H1 (cell line): ENCODE results near the gene WDR1. TPM values are rescaled to one million over a fixed set of nuclear protein-coding genes. Genes with fewer than 3 reads are reported as not detected.

Experiments used
- BCL11A ChIP-seq, 2 experiments: IDR thresholded peaks; one replicate each; pipeline ENCODE4 v1.6.1; 2011; ENCODE audit warnings: low read depth in 2 of 2, low read length in 2 of 2, mild to moderate bottlenecking in 2 of 2
- EZH2 ChIP-seq: fragments of 200-600 bp; sonication (generic); IDR thresholded peaks from 2 replicates; pipeline ENCODE4 v1.7.1; 2012; ENCODE audit warnings: low read depth, mild to moderate bottlenecking, moderate library complexity, low read length, inconsistent platforms; ENCODE audit not compliant: severe bottlenecking
- MAFK ChIP-seq: IDR thresholded peaks from 2 replicates; pipeline ENCODE4 v1.6.1; 2012; ENCODE audit warnings: low read depth, mild to moderate bottlenecking, improper control_type of control experiment, low read length
- MAX ChIP-seq: IDR thresholded peaks from 2 replicates; pipeline ENCODE4 v1.6.1; 2012; ENCODE audit warnings: inconsistent platforms
- polyA plus RNA-seq, 7 experiments: library from polyadenylated mRNA; depleted of rRNA in 3 of 7; stranded (reverse) in 5 of 7; unstranded in 2 of 7; fragments of >200 nt in 5 of 7; fragments of 200-250 nt in 2 of 7; gene quantifications; 1 replicate in 5 of 7; 2 replicates in 1 of 7; 4 replicates in 1 of 7; pipeline versions ENCODE4 v1.2.1 to v1.2.3, GENCODE V29; 2011 to 2013; ENCODE audit warnings: missing spikeins in 2 of 7, mixed read lengths in 2 of 7
- total RNA-seq: library from RNA; stranded (reverse); fragmentation: NEBNext Ultra II Directional; extraction: Animal tissue kit (Norgen Biotek cat#: 25700); gene quantifications from 2 replicates; pipeline ENCODE4 v1.2.1, GENCODE V29; 2021

Gene WDR1
- total and polyA plus RNA-seq, 2 of the 8 experiments (the other 6 are each of a cell fraction or from before 2014, with no cell fraction given): 315 to 377 TPM

GRCh38 chr4:10083861-10084641 lies 32.5 kb downstream of the WDR1 start (continued):
- TF ChIP-seq BCL11A (IDR thresholded peaks at IDR 0.05; ENCODE audit: low read depth in 2 of 2, low read length in 2 of 2): no peak
- TF ChIP-seq MAX: no peak
- no peak for TF ChIP-seq MAFK
- no peak for TF ChIP-seq EZH2
